GM21367 (cell line): ENCODE data around the gene KRT8.

Source experiments
- ATAC-seq: cut with Tn5 transposase; IDR thresholded peaks from one replicate; pipeline ENCODE4 v1.9.1; 2021; ENCODE audit not compliant: unreplicated experiment

KRT8 gene

GRCh38 chr12:52848661-52849255 lies 56.1 kb downstream of the KRT8 start, which contains the start of gene KRT78:
KRT78 (minus strand) TSS chr12:52848994; CDS start chr12:52848930, 64 bp downstream.
- no peak for ATAC-seq

- ATAC-seq: no peak
These were observed 57.4 kb downstream of the KRT8 start for GRCh38 chr12:52847335-52848102.
